Measurements from ENCODE around the gene POLG2.
A peak's percentile ranks its signal among the peaks of the same experiment; 100 is the strongest.
"Not testable (repeated sequence)": the region's sequence is repeated elsewhere in the genome, so short reads cannot be mapped to it uniquely, and the experiment has no call there.

POLG2 gene

GRCh38 chr17:64500862-64501765 lies 4.3 kb upstream of the POLG2 start:
- Mint-ChIP-seq H3K4me3 (peak overlapping the region; percentile 50), H3K36me3 (ENCODE audit: low read depth) (peaks cover 88% of the 10 kb centered on the region), H3K9me3 (no peaks in the 10 kb centered on the region), H3K4me1 (ENCODE audit: low read depth) (peaks cover 85% of the 10 kb centered on the region), H3K27ac (peak overlapping the region; percentile 100), H3K27me3 (no peaks in the 10 kb centered on the region)

GRCh38 chr17:64500487-64500859 lies 3.6 kb upstream of the POLG2 start:
- peak overlapping the region; percentile 65 for H3K27ac Mint-ChIP-seq
- H3K27me3 Mint-ChIP-seq, result no peaks in the 10 kb centered on the region
- H3K4me3 Mint-ChIP-seq, result peak overlapping the region; percentile 52
- no peaks in the 10 kb centered on the region for H3K9me3 Mint-ChIP-seq
- peaks cover 88% of the 10 kb centered on the region for H3K4me1 Mint-ChIP-seq (ENCODE audit: low read depth)
- H3K36me3 Mint-ChIP-seq (ENCODE audit: low read depth), result peaks cover 83% of the 10 kb centered on the region

GRCh38 chr17:64499805-64500486 lies 3.1 kb upstream of the POLG2 start:
- Mint-ChIP-seq H3K27ac (peak overlapping the region; percentile 65), H3K9me3 (no peaks in the 10 kb centered on the region), H3K36me3 (ENCODE audit: low read depth) (peaks cover 77% of the 10 kb centered on the region), H3K4me1 (ENCODE audit: low read depth) (peaks cover 91% of the 10 kb centered on the region), H3K27me3 (no peaks in the 10 kb centered on the region), H3K4me3 (peak overlapping the region; percentile 52)

DNA sequence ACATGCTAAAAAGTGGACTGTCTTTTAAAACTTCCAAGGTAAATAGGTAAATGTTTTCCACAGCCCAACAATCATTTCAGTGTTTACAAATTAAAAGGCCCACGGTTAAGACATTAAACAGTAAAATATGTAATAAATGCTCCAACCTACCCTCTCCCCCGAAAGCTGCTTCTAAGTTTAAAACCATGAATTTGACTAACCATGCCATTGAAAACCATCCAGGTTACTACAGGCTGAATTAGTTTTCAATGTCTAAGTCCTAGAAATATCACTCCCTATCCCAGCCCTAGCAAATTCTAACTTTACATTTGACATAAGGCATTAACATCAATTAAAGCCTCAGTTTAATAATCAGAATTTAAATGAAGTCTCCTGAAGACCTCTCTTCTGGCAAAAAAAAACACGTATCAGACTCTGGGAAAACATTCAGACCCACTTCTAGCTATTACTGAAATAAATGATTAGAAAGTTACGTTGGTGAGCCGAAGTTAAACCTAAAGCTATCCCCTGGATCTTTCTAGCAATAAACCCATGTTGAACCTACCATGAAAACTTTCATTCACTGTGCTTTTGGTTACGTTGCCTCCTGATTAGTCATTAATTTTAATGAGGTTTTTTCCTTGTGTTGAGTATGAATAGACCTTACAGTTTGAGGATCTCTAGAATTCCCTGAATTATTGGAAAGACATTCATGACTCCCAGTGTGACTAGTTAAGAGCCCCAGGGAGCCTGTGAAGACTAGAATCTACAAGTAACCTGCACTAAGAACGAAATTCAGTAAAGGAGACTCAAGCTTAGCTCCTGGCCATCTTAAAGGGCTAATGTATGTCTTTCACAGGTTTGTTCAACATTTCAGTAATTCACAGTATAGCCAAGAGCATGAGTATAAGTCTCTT lies 1.7 kb upstream of the POLG2 start:
- Mint-ChIP-seq H3K36me3 (ENCODE audit: low read depth) (peaks cover 75% of the 10 kb centered on the region), H3K27me3 (no peaks in the 10 kb centered on the region), H3K9me3 (no peaks in the 10 kb centered on the region), H3K4me3 (peak overlapping the region; percentile 99), H3K4me1 (ENCODE audit: low read depth) (peaks cover 91% of the 10 kb centered on the region), H3K27ac (peak overlapping the region; percentile 97)

GRCh38 chr17:64497565-64498035 lies 746 bp upstream of the POLG2 start:
- Mint-ChIP-seq H3K4me1 (ENCODE audit: low read depth) (peaks cover 87% of the 10 kb centered on the region), H3K4me3 (peak overlapping the region; percentile 99), H3K36me3 (ENCODE audit: low read depth) (peaks cover 71% of the 10 kb centered on the region), H3K9me3 (no peaks in the 10 kb centered on the region), H3K27me3 (no peaks in the 10 kb centered on the region), H3K27ac (peak overlapping the region; percentile 97)

DNA sequence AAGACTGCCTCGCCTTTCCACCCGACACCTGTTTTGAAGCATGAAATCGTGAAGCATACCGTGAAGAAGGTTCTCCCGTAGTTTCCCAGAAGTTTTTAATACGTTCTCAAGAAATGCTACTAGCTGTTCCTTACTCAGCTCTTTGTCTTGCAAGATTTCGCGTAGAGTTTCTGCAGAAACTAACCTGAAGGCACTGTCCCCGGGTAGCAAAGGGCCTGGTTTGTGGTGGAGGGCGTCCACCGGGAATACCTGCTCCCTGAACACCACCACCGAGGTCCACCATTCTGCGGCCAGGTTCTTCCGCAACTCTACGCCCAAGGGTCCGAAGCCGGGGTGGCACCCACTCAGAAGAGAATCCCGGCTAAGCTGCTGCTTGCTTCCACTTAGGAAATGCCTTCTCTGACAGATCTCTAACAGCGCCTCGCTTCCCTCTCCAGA lies 487 bp downstream of the POLG2 start:
- H3K9me3 Mint-ChIP-seq, result no peaks in the 10 kb centered on the region
- peaks cover 81% of the 10 kb centered on the region for H3K4me1 Mint-ChIP-seq (ENCODE audit: low read depth)
- no peaks in the 10 kb centered on the region for H3K27me3 Mint-ChIP-seq
- H3K36me3 Mint-ChIP-seq (ENCODE audit: low read depth), result peaks cover 69% of the 10 kb centered on the region
- H3K27ac Mint-ChIP-seq, result peak overlapping the region; percentile 97
- peak overlapping the region; percentile 99 for H3K4me3 Mint-ChIP-seq

DNA sequence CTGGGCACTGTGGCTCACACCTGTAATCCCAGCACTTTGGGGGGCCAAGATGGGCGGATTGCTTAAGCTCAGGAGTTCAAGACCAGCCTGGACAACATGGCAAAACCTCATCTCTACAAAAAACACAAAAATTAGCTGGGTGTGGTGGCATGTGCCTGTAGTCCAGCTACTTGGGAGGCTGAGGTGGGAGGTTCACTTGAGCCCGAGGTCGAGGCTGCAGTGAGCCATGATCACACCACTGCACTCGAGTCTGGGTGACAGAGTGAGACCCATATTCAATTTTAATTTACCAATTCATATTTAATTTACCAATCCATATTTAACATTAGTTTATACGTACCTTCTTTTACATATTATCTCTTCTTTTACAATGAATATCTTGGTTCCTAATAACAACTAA lies 1.6 kb downstream of the POLG2 start:
- not testable (repeated sequence) for H3K27ac Mint-ChIP-seq, H3K27me3 Mint-ChIP-seq, H3K9me3 Mint-ChIP-seq
- Mint-ChIP-seq H3K36me3 (ENCODE audit: low read depth) (peaks cover 69% of the 10 kb centered on the region), H3K4me3 (peak overlapping the region; percentile 99), H3K4me1 (ENCODE audit: low read depth) (peaks cover 70% of the 10 kb centered on the region)

GRCh38 chr17:64494121-64494520 lies 2.7 kb downstream of the POLG2 start:
- Mint-ChIP-seq H3K36me3 (ENCODE audit: low read depth) (peaks cover 64% of the 10 kb centered on the region), H3K27ac (no peak overlapping the region), H3K27me3 (no peaks in the 10 kb centered on the region), H3K9me3 (no peaks in the 10 kb centered on the region), H3K4me3 (peak overlapping the region; percentile 99), H3K4me1 (ENCODE audit: low read depth) (peaks cover 59% of the 10 kb centered on the region)

GRCh38 chr17:64492481-64493109 lies 4.3 kb downstream of the POLG2 start:
- peak overlapping the region; percentile 35 for H3K4me3 Mint-ChIP-seq
- peaks cover 44% of the 10 kb centered on the region for H3K4me1 Mint-ChIP-seq (ENCODE audit: low read depth)
- no peaks in the 10 kb centered on the region for H3K9me3 Mint-ChIP-seq
- H3K27me3 Mint-ChIP-seq, result no peaks in the 10 kb centered on the region
- no peak overlapping the region for H3K27ac Mint-ChIP-seq
- H3K36me3 Mint-ChIP-seq (ENCODE audit: low read depth), result peaks cover 64% of the 10 kb centered on the region

DNA sequence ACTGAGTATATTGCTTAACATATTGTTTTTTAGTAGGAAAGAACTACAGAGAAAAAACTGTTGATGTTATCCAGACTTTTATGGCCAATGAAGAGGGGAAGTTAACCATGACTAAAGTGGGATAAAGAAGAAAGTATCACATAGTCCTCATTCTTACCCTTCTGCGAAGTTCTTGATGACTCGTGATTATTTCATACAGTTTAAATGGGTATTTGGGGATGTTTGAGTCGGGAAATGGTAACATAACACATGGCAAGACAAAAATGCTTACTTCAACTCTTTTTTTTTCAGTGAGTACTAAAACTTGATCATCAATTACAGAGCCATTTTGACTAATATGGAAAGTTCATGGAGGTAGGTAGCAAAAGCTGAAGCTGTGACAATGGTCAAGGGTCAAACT lies 4.9 kb downstream of the POLG2 start:
- Mint-ChIP-seq H3K9me3 (no peaks in the 10 kb centered on the region), H3K36me3 (ENCODE audit: low read depth) (peaks cover 68% of the 10 kb centered on the region)

DNA sequence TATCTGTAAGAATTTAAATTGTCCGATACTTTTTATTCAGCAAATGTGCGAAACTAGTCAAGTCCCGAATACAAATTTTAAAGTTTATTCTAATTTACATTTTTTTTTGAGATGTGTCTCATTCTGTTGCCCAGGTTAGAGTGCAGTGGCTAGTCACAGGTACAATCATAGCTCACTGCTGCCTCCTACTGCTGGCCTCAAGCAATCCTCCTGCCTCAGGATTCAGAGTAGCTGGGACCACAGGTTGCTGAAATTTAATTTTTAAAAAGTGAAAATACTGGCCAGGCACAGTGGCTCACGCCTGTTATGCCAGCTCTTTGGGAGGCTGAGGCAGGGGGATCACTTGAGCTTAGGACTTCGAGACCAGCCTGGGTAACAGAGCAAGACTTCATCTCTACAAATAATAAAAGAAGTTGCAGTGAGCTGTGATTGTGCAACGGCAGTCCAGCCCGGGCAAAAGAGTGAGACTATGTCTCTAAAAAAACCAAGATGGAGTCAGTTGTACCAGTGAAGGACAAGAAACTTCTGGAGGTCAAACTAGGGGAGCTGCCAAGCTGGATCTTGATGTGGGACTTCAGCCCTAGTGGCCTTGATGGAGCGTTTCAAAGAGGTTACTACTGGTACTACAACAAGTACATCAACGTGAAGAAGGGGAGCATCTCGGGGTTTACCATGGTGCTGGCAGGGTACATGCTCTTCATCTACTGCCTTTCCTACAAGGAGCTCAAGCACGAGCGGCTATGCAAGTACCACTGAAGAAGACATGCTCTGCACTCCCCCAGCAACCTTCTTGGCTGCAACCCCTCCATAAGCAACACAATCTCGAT lies 5.6 kb downstream of the POLG2 start:
- H3K9me3 Mint-ChIP-seq, result no peaks in the 10 kb centered on the region
- no peak overlapping the region for H3K27ac Mint-ChIP-seq
- peaks cover 71% of the 10 kb centered on the region for H3K36me3 Mint-ChIP-seq (ENCODE audit: low read depth)
- H3K4me1 Mint-ChIP-seq (ENCODE audit: low read depth), result peaks cover 36% of the 10 kb centered on the region
- no peaks in the 10 kb centered on the region for H3K27me3 Mint-ChIP-seq
- H3K4me3 Mint-ChIP-seq, result no peak overlapping the region

More for the DNA sequence above, 4.9 kb downstream of the POLG2 start:
- peak overlapping the region; percentile 23 for H3K4me3 Mint-ChIP-seq
- H3K27ac Mint-ChIP-seq, result no peak overlapping the region
- no peaks in the 10 kb centered on the region for H3K27me3 Mint-ChIP-seq
- peaks cover 38% of the 10 kb centered on the region for H3K4me1 Mint-ChIP-seq (ENCODE audit: low read depth)

GRCh38 chr17:64488301-64488700 lies 8.6 kb downstream of the POLG2 start:
- no peaks in the 10 kb centered on the region for H3K27me3 Mint-ChIP-seq
- peaks cover 83% of the 10 kb centered on the region for H3K36me3 Mint-ChIP-seq (ENCODE audit: low read depth)
- no peak overlapping the region for H3K4me3 Mint-ChIP-seq
- H3K27ac Mint-ChIP-seq, result no peak overlapping the region
- peaks cover 12% of the 10 kb centered on the region for H3K4me1 Mint-ChIP-seq (ENCODE audit: low read depth)
- H3K9me3 Mint-ChIP-seq, result no peaks in the 10 kb centered on the region

DNA sequence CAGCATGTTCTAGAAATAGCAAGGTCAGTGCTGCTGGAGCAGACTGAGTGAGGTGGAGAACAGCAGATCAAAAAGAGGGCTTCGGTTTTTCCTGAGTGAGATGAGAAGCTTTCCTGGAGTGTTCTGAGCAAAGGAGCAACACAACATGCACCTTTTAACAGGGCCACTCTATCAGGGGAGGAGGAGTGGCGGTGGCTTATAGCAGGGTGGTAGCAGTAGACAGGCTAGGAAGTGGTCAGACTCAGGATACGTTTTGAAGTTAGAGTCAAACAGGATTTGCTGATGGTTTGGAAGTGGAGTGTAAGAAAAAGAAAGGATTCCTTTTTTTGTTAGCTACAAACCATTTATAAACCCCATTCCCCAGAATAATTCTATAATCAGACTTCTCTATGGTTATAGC lies 12.5 kb downstream of the POLG2 start:
- Mint-ChIP-seq H3K27ac (no peak overlapping the region), H3K9me3 (no peaks in the 10 kb centered on the region), H3K4me3 (no peak overlapping the region), H3K4me1 (ENCODE audit: low read depth) (no peaks in the 10 kb centered on the region), H3K27me3 (no peaks in the 10 kb centered on the region), H3K36me3 (ENCODE audit: low read depth) (peaks cover 60% of the 10 kb centered on the region)
